SU-DHL-6 (cell line): Measurements from ENCODE around the gene ATP10A.

Source experiments
- H2AFZ ChIP-seq: fragments of 200-600 bp; sonication (generic); 2 replicates; pipeline ENCODE4 v1.6.1; 2014; ENCODE audit warnings: low read depth, mild to moderate bottlenecking, moderate library complexity, mixed read lengths, antibody characterized with exemption, low read length; ENCODE audit not compliant: severe bottlenecking
- H3F3A ChIP-seq: fragments of 200-600 bp; shearing (Covaris generic); 2 replicates; pipeline ENCODE4 v1.6.0; 2016; ENCODE audit warnings: antibody characterized with exemption, mild to moderate bottlenecking; ENCODE audit not compliant: insufficient read depth
- H3K27ac ChIP-seq: fragments of 200-600 bp; sonication (generic); 2 replicates; pipeline ENCODE4 v1.5.1; 2016; ENCODE audit warnings: low read depth, mild to moderate bottlenecking, low read length, moderate library complexity, mixed read lengths
- H3K27me3 ChIP-seq: fragments of 200-600 bp; sonication (generic), shearing (Covaris generic); 2 replicates; pipeline ENCODE4 v1.6.0; 2014; ENCODE audit warnings: mild to moderate bottlenecking, low read length
- H3K36me3 ChIP-seq: fragments of 200-600 bp; sonication (generic); 2 replicates; pipeline ENCODE4 v1.6.1; 2014; ENCODE audit warnings: mild to moderate bottlenecking, low read length, mixed read lengths
- H3K4me2 ChIP-seq: fragments of 300-600, 200-600 bp; shearing (Covaris generic), sonication (generic); 2 replicates; pipeline ENCODE4 v1.6.0; 2014; ENCODE audit warnings: low read length, low read depth, mild to moderate bottlenecking; ENCODE audit not compliant: poor library complexity, severe bottlenecking
- H3K4me3 ChIP-seq: fragments of 200-600 bp; sonication (generic); 2 replicates; pipeline ENCODE4 v1.5.1; 2014; ENCODE audit warnings: antibody characterized with exemption, low read length, mild to moderate bottlenecking, mixed read lengths; ENCODE audit not compliant: insufficient read depth, poor library complexity, severe bottlenecking
- H3K79me2 ChIP-seq: fragments of 200-600 bp; sonication (generic); 2 replicates; pipeline ENCODE4 v1.6.1; 2014; ENCODE audit warnings: mild to moderate bottlenecking, low read length, moderate library complexity; ENCODE audit not compliant: insufficient read depth
- H3K9ac ChIP-seq: fragments of 200-600 bp; sonication (generic); 2 replicates; pipeline ENCODE4 v1.7.0; 2014; ENCODE audit warnings: mild to moderate bottlenecking, low read length
- H3K9me2 ChIP-seq: fragments of 200-600 bp; sonication (generic); replicated peaks from 2 replicates; pipeline ENCODE4 v1.6.1; 2014; ENCODE audit warnings: low read length; ENCODE audit not compliant: insufficient read depth
- H3K9me3 ChIP-seq: fragments of 200-600 bp; sonication (generic); 2 replicates; pipeline ENCODE4 v1.6.1; 2014; ENCODE audit warnings: low read length, mixed read lengths; ENCODE audit not compliant: insufficient read depth
- H4K20me1 ChIP-seq: fragments of 200-600 bp; sonication (generic); 2 replicates; pipeline ENCODE4 v1.6.1; 2014; ENCODE audit warnings: low read depth, mild to moderate bottlenecking, antibody characterized with exemption, low read length, moderate library complexity, mixed read lengths
- CTCF ChIP-seq: fragments of 200-600 bp; sonication (generic); IDR thresholded peaks from one replicate; pipeline ENCODE4 v1.5.1; 2017; ENCODE audit warnings: antibody characterized with exemption, mild to moderate bottlenecking, low read length, moderate library complexity; ENCODE audit not compliant: insufficient read depth, poor library complexity, severe bottlenecking
- EZH2phosphoT487 ChIP-seq: fragments of 200-600 bp; sonication (generic), shearing (Covaris generic); conservative IDR thresholded peaks from 2 replicates; pipeline ENCODE4 v1.6.1; 2018; ENCODE audit warnings: mild to moderate bottlenecking, antibody characterized with exemption, low read length, moderate library complexity, mixed read lengths

The ATP10A gene

GRCh38 chr15:25742041-25742730, 120.9 kb downstream of the ATP10A start:
- TF ChIP-seq CTCF (no peak), EZH2phosphoT487 (no peak)
- Histone ChIP-seq H3K27ac (no peak overlapping the region), H3F3A (no peaks in the 10 kb centered on the region), H3K4me2 (no peak overlapping the region), H4K20me1 (no peaks in the 10 kb centered on the region), H2AFZ (no peak overlapping the region), H3K9me2 (no peaks in the 10 kb centered on the region), H3K79me2 (no peaks in the 10 kb centered on the region), H3K27me3 (no peaks in the 10 kb centered on the region), H3K4me3 (no peak overlapping the region), H3K9ac (no peak overlapping the region), H3K36me3 (no peaks in the 10 kb centered on the region), H3K9me3 (no peaks in the 10 kb centered on the region)

GRCh38 chr15:25741256-25741580, 121.9 kb downstream of the ATP10A start:
- Histone ChIP-seq H3F3A (no peaks in the 10 kb centered on the region), H3K27me3 (no peaks in the 10 kb centered on the region), H3K79me2 (no peaks in the 10 kb centered on the region), H2AFZ (no peak overlapping the region), H4K20me1 (no peaks in the 10 kb centered on the region), H3K4me2 (no peak overlapping the region), H3K27ac (no peak overlapping the region), H3K9me3 (no peaks in the 10 kb centered on the region), H3K9me2 (no peaks in the 10 kb centered on the region), H3K36me3 (no peaks in the 10 kb centered on the region), H3K9ac (no peak overlapping the region), H3K4me3 (no peak overlapping the region)
- TF ChIP-seq CTCF (no peak), EZH2phosphoT487 (no peak)

GRCh38 chr15:25740383-25741255, 122.5 kb downstream of the ATP10A start:
- H3K27ac ChIP-seq: no peak overlapping the region
- no peak overlapping the region for H3K4me2 ChIP-seq
- H3F3A ChIP-seq: no peaks in the 10 kb centered on the region
- no peaks in the 10 kb centered on the region for H4K20me1 ChIP-seq
- no peaks in the 10 kb centered on the region for H3K79me2 ChIP-seq
- no peaks in the 10 kb centered on the region for H3K36me3 ChIP-seq
- H3K27me3 ChIP-seq: no peaks in the 10 kb centered on the region
- no peak overlapping the region for H2AFZ ChIP-seq
- H3K9me2 ChIP-seq: no peaks in the 10 kb centered on the region
- no peak overlapping the region for H3K4me3 ChIP-seq
- no peak overlapping the region for H3K9ac ChIP-seq
- TF ChIP-seq CTCF: no peak
- TF ChIP-seq EZH2phosphoT487: no peak
- no peaks in the 10 kb centered on the region for H3K9me3 ChIP-seq
